B cell (primary cell): ENCODE measurements around the gene SYNE1. TPM values are rescaled to one million over a fixed set of nuclear protein-coding genes. Genes with fewer than 3 reads are reported as not detected.

Experiments
- ATAC-seq: fragments of 200-7000 bp; cut with Tn5 transposase; one replicate; pipeline ENCODE4 v1.10.0; 2021; ENCODE audit warnings: low read depth, mild to moderate bottlenecking, moderate number of reproducible peaks, moderate library complexity
- CTCF ChIA-PET: fragments of 350-600 bp; sonication (Branson Sonifier 250); formaldehyde crosslinking; loops from one replicate; lab custom pipeline; 2021; ENCODE audit warnings: antibody characterized with exemption, inconsistent platforms; lab: Charles Lee
- POLR2A ChIA-PET: fragments of 350-600 bp; sonication (Branson Sonifier 250); formaldehyde crosslinking; loops from one replicate; lab custom pipeline; 2021; ENCODE audit warnings: antibody characterized with exemption; lab: Charles Lee
- DNase-seq: peaks from one replicate; pipeline ENCODE4 v3.0.0; 2013
- H2AFZ ChIP-seq: 2 replicates; pipeline ENCODE4 v1.6.1; 2012; ENCODE audit warnings: mild to moderate bottlenecking, low read depth, low read length; ENCODE audit not compliant: insufficient read depth, poor library complexity, severe bottlenecking
- H3K27ac ChIP-seq, 2 donors: 1 replicate in 1 of 2; 2 replicates in 1 of 2; pipeline ENCODE4 v1.5.1; 2012 to 2013; ENCODE audit warnings: low read length in 2 of 2, mild to moderate bottlenecking in 2 of 2, moderate library complexity in 1 of 2
- H3K27me3 ChIP-seq, 4 experiments: fragments of 200-600 bp in 1 of 4; sonication (generic) in 1 of 4; replicated peaks in 1 of 4; 1 replicate in 2 of 4; 2 replicates in 2 of 4; pipeline versions ENCODE4 v1.6.1 to v1.7.0; 2013 to 2016; ENCODE audit warnings: low read length in 3 of 4, mild to moderate bottlenecking in 2 of 4, mixed read lengths in 1 of 4, moderate library complexity in 1 of 4; ENCODE audit not compliant: insufficient read depth in 4 of 4, control insufficient read depth in 3 of 4; ENCODE audit errors: control extremely low read depth in 1 of 4
- H3K36me3 ChIP-seq, 2 experiments: replicated peaks in 1 of 2; 1 replicate in 1 of 2; 2 replicates in 1 of 2; pipeline versions ENCODE4 v1.6.1 to v1.7.1; 2013; ENCODE audit warnings: low read length in 1 of 2; ENCODE audit not compliant: insufficient read depth in 2 of 2, control insufficient read depth in 1 of 2; ENCODE audit errors: control extremely low read depth in 1 of 2, extremely low read depth in 1 of 2
- H3K4me1 ChIP-seq, 2 donors: fragments of 200-600 bp in 1 of 2; sonication (generic) in 1 of 2; 1 replicate in 1 of 2; 2 replicates in 1 of 2; pipeline versions ENCODE4 v1.5.1 to v1.6.1; 2013 to 2017; ENCODE audit warnings: low read length in 2 of 2; ENCODE audit not compliant: control insufficient read depth in 2 of 2, insufficient read depth in 2 of 2
- H3K4me2 ChIP-seq: replicated peaks from 2 replicates; pipeline ENCODE3; 2012; ENCODE audit warnings: mild to moderate bottlenecking, low read depth, low read length; ENCODE audit not compliant: poor library complexity, severe bottlenecking
- H3K4me3 ChIP-seq, 5 experiments: fragments of 200-600 bp in 1 of 5; sonication (generic) in 1 of 5; 1 replicate in 3 of 5; 2 replicates in 2 of 5; pipeline versions ENCODE4 v1.5.1 to v1.7.0; 2011 to 2016; ENCODE audit warnings: low read length in 4 of 5, mild to moderate bottlenecking in 4 of 5, low read depth in 2 of 5, control low read depth in 1 of 5, moderate library complexity in 1 of 5; ENCODE audit not compliant: insufficient read depth in 1 of 5; ENCODE audit errors: control extremely low read depth in 1 of 5, extremely low read depth in 1 of 5
- H3K79me2 ChIP-seq: fragments of 200-600 bp; sonication (generic); one replicate; pipeline ENCODE4 v1.6.0; 2016; ENCODE audit warnings: low read length; ENCODE audit not compliant: control insufficient read depth, insufficient read depth
- H3K9ac ChIP-seq: fragments of 200-600 bp; sonication (generic); 2 replicates; pipeline ENCODE4 v1.6.1; 2017; ENCODE audit warnings: mild to moderate bottlenecking, low read length, moderate library complexity
- H3K9me3 ChIP-seq, 3 donors: one replicate each; pipeline versions ENCODE4 v1.6.1 to v1.7.1; 2013; ENCODE audit warnings: low read length in 2 of 3; ENCODE audit not compliant: control insufficient read depth in 2 of 3, insufficient read depth in 1 of 3; ENCODE audit errors: control extremely low read depth in 1 of 3
- H4K20me1 ChIP-seq: 2 replicates; pipeline ENCODE4 v1.6.0; 2012; ENCODE audit warnings: mild to moderate bottlenecking, low read length; ENCODE audit not compliant: insufficient read depth, control insufficient read depth, poor library complexity, severe bottlenecking
- H3K27ac Mint-ChIP-seq: one replicate; pipeline ENCODE4 v1.8.0; 2021; ENCODE audit warnings: mixed read lengths
- H3K27me3 Mint-ChIP-seq: one replicate; pipeline ENCODE4 v1.8.0; 2021; ENCODE audit warnings: mixed read lengths
- H3K4me1 Mint-ChIP-seq: one replicate; pipeline ENCODE4 v1.8.0; 2021; ENCODE audit warnings: mixed read lengths
- H3K4me3 Mint-ChIP-seq: one replicate; pipeline ENCODE4 v1.8.0; 2021; ENCODE audit warnings: mixed read lengths
- H3K9me3 Mint-ChIP-seq: one replicate; pipeline ENCODE4 v1.8.0; 2022; ENCODE audit warnings: mixed read lengths; ENCODE audit not compliant: insufficient read depth
- CTCF ChIP-seq: fragments of 200-600 bp; IDR thresholded peaks from one replicate; pipeline ENCODE4 v1.8.0; 2022; ENCODE audit warnings: antibody characterized with exemption, mild to moderate bottlenecking
- EZH2 ChIP-seq: IDR thresholded peaks from 2 replicates; pipeline ENCODE4 v1.6.1; 2012; ENCODE audit warnings: borderline replicate concordance, low read depth, mild to moderate bottlenecking, moderate library complexity, low read length; ENCODE audit not compliant: insufficient read depth, poor library complexity, severe bottlenecking
- intact Hi-C: fragments of 100-400 bp; cut with micrococcal nuclease; formaldehyde crosslinking; loops from one replicate; pipeline ENCODE4 v1.10.0; 2022
- polyA plus RNA-seq: library from polyadenylated mRNA; depleted of rRNA; stranded (reverse); fragments of >200 nt; gene quantifications from 2 replicates; pipeline ENCODE4 v1.2.3, GENCODE V29; 2012
- total RNA-seq, 2 donors: library from RNA; stranded (reverse); fragments of 120-200 nt in 1 of 2; gene quantifications; 1 replicate in 1 of 2; 2 replicates in 1 of 2; pipeline versions ENCODE4 v1.2.3 to v1.2.4, GENCODE V29; 2013 to 2022

Gene SYNE1
- total and polyA plus RNA-seq, 2 donors (not counting 1 experiment from before 2014, with no cell fraction given) = 49.2 to 108 TPM

DNA sequence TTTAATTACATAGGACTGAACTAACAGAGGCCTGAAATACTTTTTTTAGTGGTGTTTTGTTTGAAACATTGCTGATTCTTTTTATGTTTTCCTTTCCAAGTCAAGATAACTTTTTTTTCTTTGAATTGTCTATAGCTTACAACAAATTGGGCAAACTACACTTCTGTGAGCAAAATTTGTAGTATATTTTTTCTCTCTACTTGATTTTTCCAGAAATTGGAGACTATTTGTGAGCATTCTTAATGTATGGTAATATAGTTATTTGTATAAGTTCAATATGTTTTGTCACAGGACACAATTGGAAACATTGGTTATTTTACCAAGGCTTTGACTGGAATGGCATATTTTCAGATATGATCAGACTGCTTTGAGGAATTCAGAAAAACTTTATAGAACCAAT lies 216.5 kb downstream of the SYNE1 start:
- TF ChIP-seq EZH2 (no peak), CTCF (no peak)
- intact Hi-C loops = no loop called here
- no peak overlapping the region for H3K27ac ChIP-seq
- no peaks in the 10 kb centered on the region for H3K4me1 ChIP-seq
- no peaks in the 10 kb centered on the region for H3K27me3 Mint-ChIP-seq
- ATAC-seq (no peak), DNase-seq (no peak)
- H3K36me3 ChIP-seq = no peaks in the 10 kb centered on the region
- ChIA-PET POLR2A (no interaction called here), CTCF (no interaction called here)
- H3K4me3 ChIP-seq = no peak overlapping the region
- no peak overlapping the region for H3K4me3 Mint-ChIP-seq
- H3K4me2 ChIP-seq = no peak overlapping the region
- H3K27me3 ChIP-seq = peaks cover 0 to 3% (median 0%) of the 10 kb centered on the region in 4 experiments
- H3K9me3 ChIP-seq = peaks cover 0 to 3% (median 0%) of the 10 kb centered on the region in 3 donors
- H3K9me3 Mint-ChIP-seq = no peaks in the 10 kb centered on the region
- H4K20me1 ChIP-seq = no peaks in the 10 kb centered on the region
- H3K27ac Mint-ChIP-seq = no peak overlapping the region
- no peak overlapping the region for H2AFZ ChIP-seq
- H3K4me1 Mint-ChIP-seq = no peaks in the 10 kb centered on the region
- no peak overlapping the region for H3K9ac ChIP-seq
- no peaks in the 10 kb centered on the region for H3K79me2 ChIP-seq

GRCh38 chr6:152418551-152418950 lies 218.6 kb downstream of the SYNE1 start:
- no peaks in the 10 kb centered on the region for H3K4me1 ChIP-seq
- ChIA-PET CTCF (no interaction called here), POLR2A (no interaction called here)
- Mint-ChIP-seq H3K27ac (no peak overlapping the region), H3K27me3 (no peaks in the 10 kb centered on the region), H3K4me3 (no peak overlapping the region), H3K9me3 (no peaks in the 10 kb centered on the region), H3K4me1 (no peaks in the 10 kb centered on the region)
- intact Hi-C loops = no loop called here
- no peak overlapping the region for H3K27ac ChIP-seq
- no peaks in the 10 kb centered on the region for H4K20me1 ChIP-seq
- DNase-seq (no peak), ATAC-seq (no peak)
- no peak overlapping the region for H2AFZ ChIP-seq
- H3K36me3 ChIP-seq = no peaks in the 10 kb centered on the region
- H3K9ac ChIP-seq = no peak overlapping the region
- H3K4me3 ChIP-seq = no peak overlapping the region
- TF ChIP-seq CTCF = no peak
- no peak for TF ChIP-seq EZH2
- H3K4me2 ChIP-seq = no peak overlapping the region
- H3K9me3 ChIP-seq = peaks cover 0 to 3% (median 0%) of the 10 kb centered on the region in 3 donors
- H3K79me2 ChIP-seq = no peaks in the 10 kb centered on the region
- H3K27me3 ChIP-seq = no peaks in the 10 kb centered on the region
